ENCODE data around the gene BMP10. TPM values are rescaled to one million over a fixed set of nuclear protein-coding genes. Genes with fewer than 3 reads are reported as not detected.
A peak's percentile ranks its signal among the peaks of the same experiment; 100 is the strongest.

Gene BMP10
- total RNA-seq, 1 experiment from 2014 or later: not detected

DNA sequence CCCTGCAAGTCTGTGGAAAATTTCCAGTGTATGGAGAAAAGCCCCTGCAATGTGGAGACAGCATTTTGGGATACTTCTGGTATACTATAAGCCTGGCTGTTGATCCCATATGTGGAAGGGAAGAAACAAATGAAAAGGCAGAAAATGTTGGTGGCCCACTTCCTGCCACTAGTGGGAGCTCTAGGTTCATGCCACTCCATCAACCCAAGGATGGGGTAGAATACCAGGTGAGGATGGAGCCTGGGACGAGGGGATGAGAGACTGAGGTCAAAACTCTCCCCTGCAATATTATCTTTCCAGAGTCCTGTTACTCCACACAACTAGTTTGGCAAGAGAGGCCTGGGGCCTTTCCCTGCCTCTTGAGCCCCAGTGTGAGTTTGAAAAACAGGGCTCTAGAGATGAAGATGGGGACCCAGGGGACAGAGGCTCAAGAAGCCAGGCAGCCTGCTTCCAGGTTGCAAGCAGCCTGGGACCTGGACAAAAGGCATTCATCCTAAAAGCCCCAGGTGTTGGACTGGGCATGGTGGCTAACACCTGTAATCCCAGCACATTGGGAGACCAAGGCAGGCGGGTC is 31.9 kb downstream of the BMP10 start:
- peak; percentile 86 for DNase-seq
- no peak overlapping the region for H3K4me3 ChIP-seq (ENCODE audit: low read length)

DNA sequence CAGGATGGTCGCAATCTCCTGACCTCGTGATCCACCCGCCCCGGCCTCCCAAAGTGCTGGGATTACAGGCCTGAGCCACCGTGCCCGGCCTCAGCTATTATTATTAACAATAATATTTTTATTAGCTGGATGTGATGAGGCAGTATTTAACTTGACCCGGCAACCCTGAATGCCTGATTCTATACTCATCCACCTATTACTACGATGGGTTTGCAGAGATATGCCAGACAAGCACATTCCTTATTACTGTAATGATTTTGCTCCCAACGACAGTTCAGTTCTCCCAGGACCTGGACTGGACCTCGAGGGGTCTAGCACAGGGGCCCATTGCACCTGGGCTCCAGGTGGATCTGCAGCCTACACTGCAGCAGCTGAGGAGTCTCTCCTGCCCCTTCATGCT is 32.6 kb downstream of the BMP10 start:
- Histone ChIP-seq H3K4me2 (ENCODE audit: low read depth, low read length, poor library complexity, severe bottlenecking) (no peak overlapping the region), H2AFZ (ENCODE audit: low read length) (no peak overlapping the region), H3K79me2 (ENCODE audit: low read length) (no peaks in the 10 kb centered on the region), H3K27ac (ENCODE audit: low read length) (no peak overlapping the region), H3K4me1 (ENCODE audit: low read length) (peaks cover 45% of the 10 kb centered on the region), H4K20me1 (ENCODE audit: insufficient read depth, low read depth, low read length) (no peaks in the 10 kb centered on the region), H3K9me3 (ENCODE audit: low read length) (peaks cover 3% of the 10 kb centered on the region; the same call in 1 of the 2 replicates), H3K27me3 (ENCODE audit: low read length) (no peaks in the 10 kb centered on the region), H3K4me3 (ENCODE audit: low read length) (no peak overlapping the region), H3K36me3 (ENCODE audit: insufficient read depth, low read length) (no peaks in the 10 kb centered on the region), H3K9ac (ENCODE audit: low read length) (no peak overlapping the region), H3K9me2 (replicated peaks; ENCODE audit: insufficient read depth, low read length) (no peaks in the 10 kb centered on the region)
- DNase-seq: no peak

More for the DNA sequence above, 31.9 kb downstream of the BMP10 start:
- Histone ChIP-seq H3K9me2 (replicated peaks; ENCODE audit: insufficient read depth, low read length) (no peaks in the 10 kb centered on the region), H4K20me1 (ENCODE audit: insufficient read depth, low read depth, low read length) (no peaks in the 10 kb centered on the region), H3K36me3 (ENCODE audit: insufficient read depth, low read length) (no peaks in the 10 kb centered on the region), H2AFZ (ENCODE audit: low read length) (no peak overlapping the region), H3K27me3 (ENCODE audit: low read length) (no peaks in the 10 kb centered on the region), H3K4me2 (ENCODE audit: low read depth, low read length, poor library complexity, severe bottlenecking) (no peak overlapping the region), H3K79me2 (ENCODE audit: low read length) (no peaks in the 10 kb centered on the region), H3K4me1 (ENCODE audit: low read length) (peaks cover 37% of the 10 kb centered on the region), H3K9me3 (ENCODE audit: low read length) (peaks cover 3% of the 10 kb centered on the region; the same call in 1 of the 2 replicates), H3K9ac (ENCODE audit: low read length) (no peak overlapping the region), H3K27ac (ENCODE audit: low read length) (no peak overlapping the region)

DNA sequence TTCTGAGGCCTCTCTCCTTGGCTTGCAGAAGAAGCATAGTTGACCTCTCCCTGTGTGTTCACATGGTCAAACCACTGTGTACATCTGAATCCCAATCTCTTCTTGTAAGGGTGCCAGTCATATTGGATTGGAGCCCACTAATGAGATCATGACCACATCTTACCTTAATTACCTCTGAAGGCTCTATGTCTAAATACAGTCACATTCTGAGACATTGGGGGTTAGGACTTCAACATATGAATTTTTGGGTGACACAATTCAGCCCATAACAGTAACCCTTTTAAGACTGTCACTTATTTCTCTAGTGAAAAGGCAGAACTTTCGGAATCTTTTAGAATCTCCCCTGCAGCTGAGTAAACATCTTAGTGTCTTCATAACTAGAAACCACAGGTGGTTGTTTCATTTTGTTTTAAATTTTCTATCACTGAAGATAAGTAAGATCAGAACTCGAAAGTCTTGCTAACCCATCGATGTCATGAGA is 33.3 kb downstream of the BMP10 start:
- no peak overlapping the region for H3K9ac ChIP-seq (ENCODE audit: low read length)
- H3K27me3 ChIP-seq (ENCODE audit: low read length): no peaks in the 10 kb centered on the region
- no peaks in the 10 kb centered on the region for H3K36me3 ChIP-seq (ENCODE audit: insufficient read depth, low read length)
- H3K27ac ChIP-seq (ENCODE audit: low read length): peak overlapping the region; percentile 55
- no peaks in the 10 kb centered on the region for H4K20me1 ChIP-seq (ENCODE audit: insufficient read depth, low read depth, low read length)
- peak overlapping the region; percentile 2 for H3K4me2 ChIP-seq (ENCODE audit: low read depth, low read length, poor library complexity, severe bottlenecking)
- DNase-seq: no peak
- peaks cover 52% of the 10 kb centered on the region for H3K4me1 ChIP-seq (ENCODE audit: low read length)
- peaks cover 3% of the 10 kb centered on the region; the same call in 1 of the 2 replicates for H3K9me3 ChIP-seq (ENCODE audit: low read length)
- H3K79me2 ChIP-seq (ENCODE audit: low read length): no peaks in the 10 kb centered on the region
- peak overlapping the region; percentile 42 for H2AFZ ChIP-seq (ENCODE audit: low read length)
- no peaks in the 10 kb centered on the region for H3K9me2 ChIP-seq (replicated peaks; ENCODE audit: insufficient read depth, low read length)
- no peak overlapping the region for H3K4me3 ChIP-seq (ENCODE audit: low read length)

DNA sequence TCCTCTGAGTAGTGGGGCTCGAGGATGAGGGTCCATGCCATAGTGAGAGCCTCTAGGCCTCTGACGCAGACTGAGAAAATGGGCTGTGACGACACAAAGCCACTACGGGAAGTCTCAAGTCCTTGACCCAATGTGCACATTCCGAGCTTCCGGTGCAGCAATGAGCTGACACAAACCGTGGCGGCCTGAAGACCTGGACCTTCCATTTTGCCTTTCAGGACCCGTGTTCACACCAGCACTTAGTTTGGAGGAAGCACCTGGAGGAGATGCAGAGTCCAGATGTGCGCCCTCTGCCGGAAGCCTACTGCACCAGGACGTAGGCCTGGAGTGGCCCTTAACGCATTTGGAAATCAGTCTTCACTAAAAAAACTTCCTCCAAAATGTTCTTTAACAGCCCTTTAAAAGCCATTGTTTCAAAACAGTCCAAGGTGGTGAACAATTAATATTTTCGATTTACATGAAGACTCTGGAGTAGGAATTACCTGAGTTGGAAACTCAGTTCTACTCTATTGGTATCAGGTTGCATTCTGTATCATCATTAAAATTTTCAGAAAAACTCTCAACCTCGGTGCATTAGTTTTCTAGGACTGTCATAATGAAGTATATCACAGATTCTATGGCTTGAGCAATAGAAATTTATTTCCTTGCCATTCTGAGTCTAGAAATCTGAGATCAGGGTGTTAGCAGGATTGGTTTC is 33.9 kb downstream of the BMP10 start:
- no peak overlapping the region for H3K4me3 ChIP-seq (ENCODE audit: low read length)
- H3K9me2 ChIP-seq (replicated peaks; ENCODE audit: insufficient read depth, low read length): no peaks in the 10 kb centered on the region
- peak; percentile 95 for DNase-seq
- peak overlapping the region; percentile 42 for H2AFZ ChIP-seq (ENCODE audit: low read length)
- peak overlapping the region; percentile 2 for H3K4me2 ChIP-seq (ENCODE audit: low read depth, low read length, poor library complexity, severe bottlenecking)
- H3K27ac ChIP-seq (ENCODE audit: low read length): peak overlapping the region; percentile 94
- no peaks in the 10 kb centered on the region for H3K36me3 ChIP-seq (ENCODE audit: insufficient read depth, low read length)
- H4K20me1 ChIP-seq (ENCODE audit: insufficient read depth, low read depth, low read length): no peaks in the 10 kb centered on the region
- H3K79me2 ChIP-seq (ENCODE audit: low read length): no peaks in the 10 kb centered on the region
- H3K9ac ChIP-seq (ENCODE audit: low read length): no peak overlapping the region
- H3K4me1 ChIP-seq (ENCODE audit: low read length): peaks cover 58% of the 10 kb centered on the region
- peaks cover 3% of the 10 kb centered on the region; the same call in 1 of the 2 replicates for H3K9me3 ChIP-seq (ENCODE audit: low read length)
- no peaks in the 10 kb centered on the region for H3K27me3 ChIP-seq (ENCODE audit: low read length)

DNA sequence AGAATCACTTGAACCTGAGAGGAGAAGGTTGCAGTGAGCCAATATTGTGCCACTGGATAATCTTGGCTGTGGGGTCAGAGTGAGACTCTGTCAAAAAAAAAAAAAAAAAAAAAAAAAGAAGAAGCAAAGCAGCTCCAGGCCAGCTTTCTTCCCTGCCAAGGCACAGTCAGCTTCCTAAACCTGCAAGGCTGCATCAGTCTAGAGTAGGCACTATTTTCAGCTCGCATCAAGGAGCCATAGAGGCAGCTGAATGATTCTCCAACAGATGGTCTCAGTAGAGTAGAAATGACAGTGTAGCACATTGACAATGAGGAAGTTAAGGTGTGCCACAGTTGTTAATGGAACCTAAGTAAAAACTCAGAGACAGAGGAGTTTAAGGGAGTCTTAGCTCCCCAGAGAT is 35.6 kb downstream of the BMP10 start:
- peak overlapping the region; percentile 94 for H3K27ac ChIP-seq (ENCODE audit: low read length)
- no peaks in the 10 kb centered on the region for H3K9me2 ChIP-seq (replicated peaks; ENCODE audit: insufficient read depth, low read length)
- no peak overlapping the region for H2AFZ ChIP-seq (ENCODE audit: low read length)
- peaks cover 3% of the 10 kb centered on the region; the same call in 1 of the 2 replicates for H3K9me3 ChIP-seq (ENCODE audit: low read length)
- H3K4me2 ChIP-seq (ENCODE audit: low read depth, low read length, poor library complexity, severe bottlenecking): peak overlapping the region; percentile 75
- H3K36me3 ChIP-seq (ENCODE audit: insufficient read depth, low read length): no peaks in the 10 kb centered on the region
- H3K9ac ChIP-seq (ENCODE audit: low read length): peak overlapping the region; percentile 58
- DNase-seq: peak; percentile 90
- H4K20me1 ChIP-seq (ENCODE audit: insufficient read depth, low read depth, low read length): no peaks in the 10 kb centered on the region
- H3K4me1 ChIP-seq (ENCODE audit: low read length): peaks cover 73% of the 10 kb centered on the region
- no peaks in the 10 kb centered on the region for H3K27me3 ChIP-seq (ENCODE audit: low read length)
- H3K4me3 ChIP-seq (ENCODE audit: low read length): peak overlapping the region; percentile 39; the same call in 1 of the 2 replicates
- no peaks in the 10 kb centered on the region for H3K79me2 ChIP-seq (ENCODE audit: low read length)

DNA sequence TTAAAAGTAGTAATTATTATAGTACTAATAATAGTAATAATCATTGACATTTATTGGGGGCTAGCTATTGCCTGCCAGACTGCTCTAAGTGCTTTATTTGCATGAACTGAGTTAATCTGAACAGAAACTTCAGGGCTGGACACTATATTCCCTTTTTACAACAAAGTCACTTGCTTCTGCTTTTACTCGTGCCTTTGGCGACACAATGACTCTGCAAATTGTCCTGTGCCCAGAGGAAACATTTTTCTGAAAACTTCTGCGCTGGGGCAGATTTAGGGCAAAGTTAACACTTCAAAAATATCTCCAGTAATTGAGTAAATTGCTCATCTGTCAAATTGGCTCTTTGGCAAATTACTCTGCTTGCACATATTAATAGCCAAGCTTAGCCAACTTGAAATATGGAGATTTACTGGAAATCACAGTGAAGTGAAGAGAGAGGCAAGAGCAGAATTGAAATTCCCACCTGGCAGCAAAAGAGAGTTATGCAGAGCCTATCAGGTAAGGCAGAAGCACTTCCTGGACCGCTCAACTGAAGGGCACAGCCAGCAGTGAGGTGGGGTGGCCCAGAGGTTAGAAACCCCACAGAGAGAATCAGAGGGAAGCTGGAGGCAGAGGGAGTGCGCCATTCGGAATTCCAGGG is 36.3 kb downstream of the BMP10 start:
- Histone ChIP-seq H3K4me2 (ENCODE audit: low read depth, low read length, poor library complexity, severe bottlenecking) (peak overlapping the region; percentile 75), H3K36me3 (ENCODE audit: insufficient read depth, low read length) (no peaks in the 10 kb centered on the region), H3K9me2 (replicated peaks; ENCODE audit: insufficient read depth, low read length) (no peaks in the 10 kb centered on the region), H2AFZ (ENCODE audit: low read length) (no peak overlapping the region), H4K20me1 (ENCODE audit: insufficient read depth, low read depth, low read length) (no peaks in the 10 kb centered on the region), H3K9me3 (ENCODE audit: low read length) (peaks cover 3% of the 10 kb centered on the region; the same call in 1 of the 2 replicates), H3K79me2 (ENCODE audit: low read length) (no peaks in the 10 kb centered on the region), H3K9ac (ENCODE audit: low read length) (peak overlapping the region; percentile 58), H3K27ac (ENCODE audit: low read length) (peak overlapping the region; percentile 94), H3K4me1 (ENCODE audit: low read length) (peaks cover 80% of the 10 kb centered on the region), H3K4me3 (ENCODE audit: low read length) (peak overlapping the region; percentile 39), H3K27me3 (ENCODE audit: low read length) (no peaks in the 10 kb centered on the region)
- DNase-seq: peak; percentile 93

DNA sequence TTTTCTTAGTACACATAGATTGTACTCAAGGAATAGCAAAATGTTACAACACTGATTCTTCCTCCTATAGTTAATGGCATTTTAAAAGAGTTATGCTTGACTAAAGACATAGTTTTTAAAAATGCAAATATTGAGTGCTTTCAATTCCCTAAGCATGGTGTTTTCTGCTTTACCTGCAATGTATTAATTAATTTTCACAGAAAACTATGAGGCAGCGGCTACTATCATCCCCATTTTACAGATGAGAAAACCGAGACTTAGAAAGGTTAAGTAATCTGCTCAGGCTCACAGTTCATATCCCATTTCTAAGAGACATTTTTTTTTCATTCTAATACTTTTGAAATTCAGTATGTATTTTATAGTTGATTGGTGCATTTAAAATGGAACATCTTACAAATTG is 38.0 kb downstream of the BMP10 start:
- no peaks in the 10 kb centered on the region for H3K9me3 ChIP-seq (ENCODE audit: low read length)
- H3K4me3 ChIP-seq (ENCODE audit: low read length): no peak overlapping the region
- H3K27ac ChIP-seq (ENCODE audit: low read length): peak overlapping the region; percentile 94
- no peak overlapping the region for H2AFZ ChIP-seq (ENCODE audit: low read length)
- no peaks in the 10 kb centered on the region for H4K20me1 ChIP-seq (ENCODE audit: insufficient read depth, low read depth, low read length)
- no peaks in the 10 kb centered on the region for H3K9me2 ChIP-seq (replicated peaks; ENCODE audit: insufficient read depth, low read length)
- peak; percentile 74 for DNase-seq
- peaks cover 97% of the 10 kb centered on the region for H3K4me1 ChIP-seq (ENCODE audit: low read length)
- no peaks in the 10 kb centered on the region for H3K36me3 ChIP-seq (ENCODE audit: insufficient read depth, low read length)
- H3K27me3 ChIP-seq (ENCODE audit: low read length): no peaks in the 10 kb centered on the region
- H3K9ac ChIP-seq (ENCODE audit: low read length): no peak overlapping the region; the same call in 1 of the 2 replicates
- H3K4me2 ChIP-seq (ENCODE audit: low read depth, low read length, poor library complexity, severe bottlenecking): peak overlapping the region; percentile 75
- no peaks in the 10 kb centered on the region for H3K79me2 ChIP-seq (ENCODE audit: low read length)
